Testis (tissue), 2 donors: ENCODE data around the gene SEMA5A.

Experiments used
- CTCF ChIP-seq, 3 experiments: fragments of 450-650 bp in 2 of 3; fragments of 200-600 bp in 1 of 3; sonication (generic) in 1 of 3; IDR thresholded peaks; one replicate each; pipeline ENCODE4 v1.5.1; 2016 to 2019; ENCODE audit warnings: antibody characterized with exemption in 3 of 3, mild to moderate bottlenecking in 2 of 3, moderate library complexity in 1 of 3
- POLR2A ChIP-seq: fragments of 450-650 bp; IDR thresholded peaks from one replicate; pipeline ENCODE4 v1.6.1; 2017; ENCODE audit warnings: antibody characterized with exemption, mild to moderate bottlenecking, moderate library complexity

- TF ChIP-seq CTCF (IDR thresholded peaks at IDR 0.05), result no peak
- TF ChIP-seq POLR2A, result no peak
Measured at GRCh38 chr5:9482381-9482780, 63.5 kb downstream of the SEMA5A start.
